Measurements from ENCODE around the gene HSPA1A.

GRCh38 chr6:31851485-31851832, 36.1 kb downstream of the HSPA1A start:
- TF ChIP-seq POLR2A (IDR thresholded peaks at IDR 0.05) (no peak), CTCF (IDR thresholded peaks at IDR 0.05 in 8 of 11, conservative IDR thresholded peaks at IDR 0.05 in 3 of 11) (no peak), POLR2AphosphoS5 (IDR thresholded peaks at IDR 0.05) (no peak)

Measured in spleen (tissue), 7 donors.